ENCODE measurements around the gene STK24. TPM values are rescaled to one million over a fixed set of nuclear protein-coding genes. Genes with fewer than 3 reads are reported as not detected.
"Not testable (repeated sequence)": the region's sequence is repeated elsewhere in the genome, so short reads cannot be mapped to it uniquely, and the experiment has no call there.

STK24 gene
- total RNA-seq, 1 donor from 2014 or later: 88.4 TPM

GRCh38 chr13:98595134-98595533 is 18.2 kb upstream of the STK24 start:
- peaks cover 17% of the 10 kb centered on the region for H3K4me1 Mint-ChIP-seq
- H3K4me3 Mint-ChIP-seq: no peak overlapping the region
- no peak overlapping the region for H3K27ac Mint-ChIP-seq
- H3K36me3 Mint-ChIP-seq: no peaks in the 10 kb centered on the region
- no peaks in the 10 kb centered on the region for H3K27me3 Mint-ChIP-seq (ENCODE audit: low read depth)
- no peak for TF ChIP-seq CTCF (IDR thresholded peaks at IDR 0.05; ENCODE audit: unreplicated experiment)
- DNase-seq (ENCODE audit: low spot score in 2 of 2, unreplicated experiment in 2 of 2): no peak
- H3K9me3 Mint-ChIP-seq: peaks cover 5% of the 10 kb centered on the region

GRCh38 chr13:98592362-98592732 is 15.4 kb upstream of the STK24 start:
- peaks cover 10% of the 10 kb centered on the region for H3K9me3 Mint-ChIP-seq
- H3K27ac Mint-ChIP-seq: peak overlapping the region; percentile 41
- H3K4me1 Mint-ChIP-seq: peaks cover 7% of the 10 kb centered on the region
- no peaks in the 10 kb centered on the region for H3K27me3 Mint-ChIP-seq (ENCODE audit: low read depth)
- no peak for TF ChIP-seq CTCF (IDR thresholded peaks at IDR 0.05; ENCODE audit: unreplicated experiment)
- H3K36me3 Mint-ChIP-seq: peaks cover 5% of the 10 kb centered on the region
- DNase-seq (ENCODE audit: low spot score in 2 of 2, unreplicated experiment in 2 of 2): no peak
- no peak overlapping the region for H3K4me3 Mint-ChIP-seq

- H3K27me3 Mint-ChIP-seq (ENCODE audit: low read depth): no peaks in the 10 kb centered on the region
- peaks cover 12% of the 10 kb centered on the region for H3K4me1 Mint-ChIP-seq
- peaks cover 5% of the 10 kb centered on the region for H3K36me3 Mint-ChIP-seq
- H3K9me3 Mint-ChIP-seq: peaks cover 10% of the 10 kb centered on the region
- no peak overlapping the region for H3K4me3 Mint-ChIP-seq
- no peak for DNase-seq (ENCODE audit: low spot score in 2 of 2, unreplicated experiment in 2 of 2)
- no peak for TF ChIP-seq CTCF (IDR thresholded peaks at IDR 0.05; ENCODE audit: unreplicated experiment)
- H3K27ac Mint-ChIP-seq: peak overlapping the region; percentile 41
These were observed 14.9 kb upstream of the STK24 start for GRCh38 chr13:98591721-98592361.

GRCh38 chr13:98590471-98590870 is 13.6 kb upstream of the STK24 start:
- H3K27me3 Mint-ChIP-seq (ENCODE audit: low read depth); H3K4me3 Mint-ChIP-seq; DNase-seq (ENCODE audit: low spot score in 2 of 2, unreplicated experiment in 2 of 2); H3K27ac Mint-ChIP-seq; H3K36me3 Mint-ChIP-seq: not testable (repeated sequence)
- Mint-ChIP-seq H3K9me3 (peaks cover 10% of the 10 kb centered on the region), H3K4me1 (peaks cover 25% of the 10 kb centered on the region)

GRCh38 chr13:98589516-98589915 is 12.6 kb upstream of the STK24 start:
- H3K4me1 Mint-ChIP-seq: peaks cover 35% of the 10 kb centered on the region
- not testable (repeated sequence) for H3K27me3 Mint-ChIP-seq (ENCODE audit: low read depth); DNase-seq (ENCODE audit: low spot score in 2 of 2, unreplicated experiment in 2 of 2); H3K27ac Mint-ChIP-seq; H3K4me3 Mint-ChIP-seq; H3K36me3 Mint-ChIP-seq
- peaks cover 10% of the 10 kb centered on the region for H3K9me3 Mint-ChIP-seq

- Mint-ChIP-seq H3K27me3 (ENCODE audit: low read depth) (no peaks in the 10 kb centered on the region), H3K9me3 (peaks cover 10% of the 10 kb centered on the region), H3K4me1 (peaks cover 49% of the 10 kb centered on the region), H3K36me3 (peaks cover 5% of the 10 kb centered on the region), H3K27ac (peak overlapping the region; percentile 76), H3K4me3 (no peak overlapping the region)
- no peak for TF ChIP-seq CTCF (IDR thresholded peaks at IDR 0.05; ENCODE audit: unreplicated experiment)
- DNase-seq (ENCODE audit: low spot score in 2 of 2, unreplicated experiment in 2 of 2): no peak
These were observed 9.8 kb upstream of the STK24 start for GRCh38 chr13:98586400-98587345.

Data from mesothelial cell of epicardium (in vitro differentiated cells).